Transverse colon (tissue), 4 donors: Measurements from ENCODE around the gene FADS6. TPM values are rescaled to one million over a fixed set of nuclear protein-coding genes. Genes with fewer than 3 reads are reported as not detected.
"Not testable (repeated sequence)": the region's sequence is repeated elsewhere in the genome, so short reads cannot be mapped to it uniquely, and the experiment has no call there.

ENCODE experiments used
- DNase-seq: peaks from one replicate; pipeline ENCODE4 v3.0.0-alpha.2; 2019
- H3K27ac ChIP-seq, 4 donors: fragments of 200-600 bp; sonication (generic); 2 replicates each; pipeline ENCODE4 v1.5.1; 2016 to 2018; ENCODE audit warnings: inconsistent platforms in 4 of 4
- H3K27me3 ChIP-seq: fragments of 200-600 bp; sonication (generic); 2 replicates; pipeline ENCODE4 v1.5.1; 2017; ENCODE audit warnings: inconsistent platforms
- H3K36me3 ChIP-seq, 4 donors: fragments of 200-600 bp; sonication (generic); 2 replicates each; pipeline ENCODE4 v1.5.1; 2017 to 2019; ENCODE audit warnings: inconsistent platforms in 4 of 4
- H3K4me1 ChIP-seq, 4 donors: fragments of 200-600 bp; sonication (generic); 2 replicates each; pipeline ENCODE4 v1.5.1; 2017 to 2020; ENCODE audit warnings: inconsistent platforms in 4 of 4
- H3K4me3 ChIP-seq, 4 donors: fragments of 200-600 bp; sonication (generic); 1 replicate in 1 of 4; 2 replicates in 3 of 4; pipeline versions ENCODE4 v1.5.1 to v1.6.1; 2017 to 2019; ENCODE audit warnings: inconsistent platforms in 4 of 4
- H3K9me3 ChIP-seq, 2 donors: fragments of 200-600 bp; sonication (generic); 2 replicates each; pipeline ENCODE4 v1.5.1; 2017 to 2019; ENCODE audit warnings: inconsistent platforms in 2 of 2
- EP300 ChIP-seq: sonication (generic); formaldehyde crosslinking; IDR thresholded peaks from one replicate; pipeline ENCODE4 v1.6.1; 2017; ENCODE audit warnings: antibody characterized with exemption, low read depth
- POLR2A ChIP-seq: fragments of 450-650 bp; IDR thresholded peaks from one replicate; pipeline ENCODE4 v1.6.1; 2016; ENCODE audit warnings: antibody characterized with exemption, mild to moderate bottlenecking, moderate library complexity
- POLR2AphosphoS5 ChIP-seq, 3 donors: sonication (generic); formaldehyde crosslinking; IDR thresholded peaks; one replicate each; pipeline ENCODE4 v1.6.1; 2016; ENCODE audit warnings: antibody characterized with exemption in 3 of 3
- WGBS, 2 donors: methylation state at CpG; one replicate each; pipeline ENCODE4 v1.1.5; 2018; ENCODE audit warnings: low coverage in 1 of 2; 5-methylcytosine and 5-hydroxymethylcytosine counted together
- in situ Hi-C, 4 donors: fragments of 200-750 bp; cut with MboI; loops; one replicate each; pipeline versions ENCODE4 v1.15.0 to v1.15.1; 2017; ENCODE audit warnings: low sequenced_read_pairs in 3 of 4, low pct_ligation_motif_present in 1 of 4, low pct_unique_long_range_greater_than_20kb in 1 of 4
- intact Hi-C: fragments of 100-400 bp; cut with DNase I; formaldehyde crosslinking; loops from one replicate; pipeline ENCODE4 v1.15.1; 2023; ENCODE audit warnings: low total_unique reads
- total RNA-seq, 4 donors: library from RNA; depleted of rRNA; stranded (reverse); fragments of >200 nt; gene quantifications; one replicate each; pipeline ENCODE4 v1.1.0, GENCODE V29; 2016
- TF ChIP-seq, protein P1 (sequence below), 5 experiments: fragments of 200-600 bp in 3 of 5; fragments of 450-650 bp in 2 of 5; sonication (generic) in 3 of 5; IDR thresholded peaks; 1 replicate in 2 of 5; 2 replicates in 3 of 5; pipeline ENCODE4 v1.5.1; 2016 to 2017; ENCODE audit warnings: antibody characterized with exemption in 5 of 5, inconsistent platforms in 3 of 5, mild to moderate bottlenecking in 2 of 5, moderate library complexity in 1 of 5

The FADS6 gene
- total RNA-seq, 4 donors from 2014 or later = 0.64 to 25.8 (median 3.7) TPM; not detected in 1

DNA sequence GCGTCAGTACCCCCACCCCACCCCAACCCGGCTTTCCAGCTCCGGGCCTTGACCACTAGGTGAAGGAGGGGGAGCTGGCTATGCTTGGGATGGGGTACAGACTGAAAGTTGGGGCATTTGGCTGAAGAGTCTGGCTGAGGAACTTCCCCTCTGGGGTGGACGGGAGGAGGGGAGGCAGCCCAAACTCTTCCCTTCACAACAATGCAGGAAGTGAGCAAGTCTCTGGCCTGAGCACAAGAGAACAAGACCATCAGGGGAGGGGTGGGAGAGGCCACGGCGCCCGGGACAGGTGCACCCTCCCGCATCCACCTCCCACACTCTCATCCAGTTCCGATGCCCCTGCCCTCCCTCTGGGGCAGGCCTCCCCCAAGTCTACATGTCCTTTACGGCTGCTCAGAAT is 24.0 kb upstream of the FADS6 start:
- Histone ChIP-seq H3K27ac (no peak overlapping the region), H3K4me1 (no peaks in the 10 kb centered on the region), H3K9me3 (no peaks in the 10 kb centered on the region), H3K4me3 (no peak overlapping the region), H3K36me3 (no peaks in the 10 kb centered on the region), H3K27me3 (peaks cover 42% of the 10 kb centered on the region)
- intact Hi-C loops (no loop called here), in situ Hi-C loops (no loop called here)
- TF ChIP-seq EP300 (no peak), POLR2A (no peak), POLR2AphosphoS5 (IDR thresholded peaks at IDR 0.05) (no peak)
- TF ChIP-seq, protein P1, sequence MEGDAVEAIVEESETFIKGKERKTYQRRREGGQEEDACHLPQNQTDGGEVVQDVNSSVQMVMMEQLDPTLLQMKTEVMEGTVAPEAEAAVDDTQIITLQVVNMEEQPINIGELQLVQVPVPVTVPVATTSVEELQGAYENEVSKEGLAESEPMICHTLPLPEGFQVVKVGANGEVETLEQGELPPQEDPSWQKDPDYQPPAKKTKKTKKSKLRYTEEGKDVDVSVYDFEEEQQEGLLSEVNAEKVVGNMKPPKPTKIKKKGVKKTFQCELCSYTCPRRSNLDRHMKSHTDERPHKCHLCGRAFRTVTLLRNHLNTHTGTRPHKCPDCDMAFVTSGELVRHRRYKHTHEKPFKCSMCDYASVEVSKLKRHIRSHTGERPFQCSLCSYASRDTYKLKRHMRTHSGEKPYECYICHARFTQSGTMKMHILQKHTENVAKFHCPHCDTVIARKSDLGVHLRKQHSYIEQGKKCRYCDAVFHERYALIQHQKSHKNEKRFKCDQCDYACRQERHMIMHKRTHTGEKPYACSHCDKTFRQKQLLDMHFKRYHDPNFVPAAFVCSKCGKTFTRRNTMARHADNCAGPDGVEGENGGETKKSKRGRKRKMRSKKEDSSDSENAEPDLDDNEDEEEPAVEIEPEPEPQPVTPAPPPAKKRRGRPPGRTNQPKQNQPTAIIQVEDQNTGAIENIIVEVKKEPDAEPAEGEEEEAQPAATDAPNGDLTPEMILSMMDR (IDR thresholded peaks at IDR 0.05) = no peak
- WGBS, 2 donors = 49% methylated on average over 10 of the region's 10 CpGs; no CpG with 5 or more reads in 1 of the 2 donors
- no peak for DNase-seq

DNA sequence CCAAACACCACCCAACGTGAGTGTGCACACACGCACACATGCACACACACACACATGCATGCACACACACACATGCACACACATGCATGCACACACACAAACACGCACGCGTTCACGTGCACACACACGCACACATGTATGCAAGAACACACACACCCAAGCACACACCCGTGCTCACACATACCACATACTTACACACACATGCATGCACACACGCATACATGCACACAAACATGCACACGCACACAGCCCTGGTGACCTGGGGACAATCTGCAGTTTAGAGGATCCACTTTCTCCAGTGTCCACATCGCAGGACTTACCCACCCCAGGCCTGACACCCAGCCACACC is 23.4 kb upstream of the FADS6 start:
- no peak overlapping the region for H3K27ac ChIP-seq
- intact Hi-C loops (loop anchor here (1.0 kb wide), 1 partner anchor 29 kb away; no protein-coding TSS in a partner anchor), in situ Hi-C loops (no loop called here)
- H3K27me3 ChIP-seq = peaks cover 36% of the 10 kb centered on the region
- no peak for DNase-seq
- TF ChIP-seq, protein P1 (IDR thresholded peaks at IDR 0.05) = no peak
- no peak for TF ChIP-seq POLR2AphosphoS5 (IDR thresholded peaks at IDR 0.05)
- no peak for TF ChIP-seq POLR2A
- TF ChIP-seq EP300 = no peak
- H3K4me1 ChIP-seq = no peaks in the 10 kb centered on the region
- H3K36me3 ChIP-seq = no peaks in the 10 kb centered on the region
- H3K9me3 ChIP-seq = no peaks in the 10 kb centered on the region
- no peak overlapping the region for H3K4me3 ChIP-seq
- 87 to 91% methylated on average over 9 to 11 of the region's 11 CpGs for WGBS, 2 donors

GRCh38 chr17:74916136-74916850 is 22.9 kb upstream of the FADS6 start:
- WGBS, 2 donors = 88 to 91% methylated on average over 7 to 13 of the region's 13 CpGs
- Histone ChIP-seq H3K27me3 (peaks cover 30% of the 10 kb centered on the region), H3K36me3 (no peaks in the 10 kb centered on the region), H3K27ac (no peak overlapping the region), H3K4me3 (no peak overlapping the region), H3K9me3 (no peaks in the 10 kb centered on the region), H3K4me1 (no peaks in the 10 kb centered on the region)
- intact Hi-C loops = loop anchor here (1.0 kb wide), 1 partner anchor 30 kb away; no protein-coding TSS in a partner anchor
- in situ Hi-C loops = no loop called here
- no peak for DNase-seq
- TF ChIP-seq EP300 (no peak), POLR2A (no peak), POLR2AphosphoS5 (IDR thresholded peaks at IDR 0.05) (no peak)
- TF ChIP-seq, protein P1 (IDR thresholded peaks at IDR 0.05) = no peak

DNA sequence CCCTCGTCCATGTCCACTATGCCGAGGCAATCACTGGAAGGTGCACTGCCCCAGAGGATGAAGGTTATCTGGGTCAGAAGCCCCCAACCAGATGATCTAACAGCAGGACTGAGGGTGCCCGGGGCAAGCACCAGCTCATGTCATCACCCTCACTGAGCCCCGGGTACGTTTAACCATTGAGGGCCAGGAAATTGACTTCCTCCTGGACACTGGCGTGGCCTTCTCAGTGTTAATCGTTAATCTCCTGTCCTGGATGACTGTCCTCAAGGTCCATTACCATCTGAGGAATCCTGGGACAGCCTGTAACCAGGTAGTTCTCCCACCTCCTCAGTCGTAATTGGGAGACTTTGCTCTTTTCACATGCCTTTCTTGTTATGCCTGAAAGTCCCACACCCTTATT is 18.0 kb upstream of the FADS6 start:
- DNase-seq, H3K4me1 ChIP-seq, H3K9me3 ChIP-seq, H3K4me3 ChIP-seq, in situ Hi-C loops, H3K27me3 ChIP-seq, H3K27ac ChIP-seq, H3K36me3 ChIP-seq, intact Hi-C loops: not testable (repeated sequence)
- WGBS, 2 donors = 60% methylated on average over 8 of the region's 8 CpGs; no CpG with 5 or more reads in 1 of the 2 donors

- H3K4me3 ChIP-seq, H3K27ac ChIP-seq, H3K27me3 ChIP-seq, H3K9me3 ChIP-seq, intact Hi-C loops, DNase-seq, H3K36me3 ChIP-seq, H3K4me1 ChIP-seq, in situ Hi-C loops: not testable (repeated sequence)
- WGBS, 2 donors = 13 to 70% methylated on average over 1 to 4 of the region's 4 CpGs
Observed at GRCh38 chr17:74909097-74909496, 15.7 kb upstream of the FADS6 start.
